Gastrocnemius medialis (tissue), 4 donors: Measurements from ENCODE around the gene RANBP17. TPM values are rescaled to one million over a fixed set of nuclear protein-coding genes. Genes with fewer than 3 reads are reported as not detected.

Experiments
- ATAC-seq, 2 donors: fragments of 150-250 bp; one replicate each; pipeline ENCODE4 v1.9.1; 2016
- DNase-seq, 2 donors: peaks; one replicate each; pipeline ENCODE4 v3.0.0-alpha.2; 2019
- H3K27ac ChIP-seq, 4 donors: fragments of 200-600 bp; sonication (generic); 1 replicate in 1 of 4; 2 replicates in 3 of 4; pipeline ENCODE4 v1.5.1; 2016 to 2018; ENCODE audit warnings: mild to moderate bottlenecking in 2 of 4, moderate library complexity in 1 of 4
- H3K27me3 ChIP-seq, 3 donors: fragments of 200-600 bp; sonication (generic) in 2 of 3; 1 replicate in 1 of 3; 2 replicates in 2 of 3; pipeline versions ENCODE4 v1.5.1 to v1.6.0; 2016 to 2019; ENCODE audit warnings: mild to moderate bottlenecking in 1 of 3, moderate library complexity in 1 of 3
- H3K36me3 ChIP-seq, 2 donors: fragments of 200-600 bp; sonication (generic) in 1 of 2; one replicate each; pipeline ENCODE4 v1.5.1; 2017 to 2018
- H3K4me1 ChIP-seq, 2 donors: fragments of 200-600 bp; sonication (generic) in 1 of 2; one replicate each; pipeline ENCODE4 v1.5.1; 2016 to 2017; ENCODE audit warnings: mild to moderate bottlenecking in 2 of 2
- H3K4me3 ChIP-seq, 4 donors: fragments of 200-600 bp; sonication (generic) in 3 of 4; 1 replicate in 1 of 4; 2 replicates in 3 of 4; pipeline ENCODE4 v1.5.1; 2016 to 2019; ENCODE audit warnings: mild to moderate bottlenecking in 2 of 4
- H3K9me3 ChIP-seq, 3 donors: fragments of 200-600 bp; sonication (generic) in 2 of 3; 1 replicate in 1 of 3; 2 replicates in 2 of 3; pipeline ENCODE4 v1.5.1; 2016 to 2019
- CTCF ChIP-seq, 5 experiments: fragments of 450-650 bp in 3 of 5; fragments of 200-600 bp in 2 of 5; sonication (generic) in 2 of 5; IDR thresholded peaks in 4 of 5; conservative IDR thresholded peaks in 1 of 5; 1 replicate in 4 of 5; 2 replicates in 1 of 5; pipeline ENCODE4 v1.5.1; 2016 to 2019; ENCODE audit warnings: antibody characterized with exemption in 5 of 5, mild to moderate bottlenecking in 3 of 5, moderate library complexity in 3 of 5
- POLR2A ChIP-seq, 2 donors: fragments of 450-650 bp; IDR thresholded peaks; one replicate each; pipeline ENCODE4 v1.6.1; 2017; ENCODE audit warnings: antibody characterized with exemption in 2 of 2, mild to moderate bottlenecking in 2 of 2, moderate library complexity in 2 of 2
- in situ Hi-C, 4 donors: fragments of 200-750 bp; cut with MboI; loops; one replicate each; pipeline versions ENCODE4 v1.15.0 to v1.8.0; 2017; ENCODE audit warnings: low sequenced_read_pairs in 4 of 4
- intact Hi-C: fragments of 100-400 bp; cut with DNase I; formaldehyde crosslinking; loops from one replicate; pipeline ENCODE4 v1.15.1; 2023; ENCODE audit warnings: low total_unique reads
- total RNA-seq, 4 donors: library from RNA; depleted of rRNA; stranded (reverse); fragments of >200 nt; gene quantifications; one replicate each; pipeline versions ENCODE4 v1.1.0 to v1.2.3, GENCODE V29; 2016

The RANBP17 gene
- total RNA-seq, 4 donors from 2014 or later = 1.1 to 3.2 TPM; not detected in 2

GRCh38 chr5:171322527-171322926, 460.7 kb downstream of the RANBP17 start:
- Histone ChIP-seq H3K9me3 (no peaks in the 10 kb centered on the region), H3K4me3 (no peak overlapping the region), H3K4me1 (no peaks in the 10 kb centered on the region), H3K27ac (no peak overlapping the region), H3K27me3 (peaks cover 52 to 76% (median 62%) of the 10 kb centered on the region in 3 donors), H3K36me3 (no peaks in the 10 kb centered on the region)
- no peak for ATAC-seq
- TF ChIP-seq POLR2A (IDR thresholded peaks at IDR 0.05) (no peak), CTCF (IDR thresholded peaks at IDR 0.05 in 4 of 5, conservative IDR thresholded peaks at IDR 0.05 in 1 of 5) (no peak)
- in situ Hi-C loops (no loop called here), intact Hi-C loops (no loop called here)
- no peak for DNase-seq

- no peak overlapping the region for H3K27ac ChIP-seq
- H3K36me3 ChIP-seq = no peaks in the 10 kb centered on the region
- no peak for ATAC-seq
- TF ChIP-seq CTCF (IDR thresholded peaks at IDR 0.05 in 4 of 5, conservative IDR thresholded peaks at IDR 0.05 in 1 of 5) (no peak), POLR2A (IDR thresholded peaks at IDR 0.05) (no peak)
- H3K4me1 ChIP-seq = no peaks in the 10 kb centered on the region
- no peak for DNase-seq
- in situ Hi-C loops (no loop called here), intact Hi-C loops (no loop called here)
- H3K27me3 ChIP-seq = peaks cover 50 to 71% (median 58%) of the 10 kb centered on the region in 3 donors
- H3K4me3 ChIP-seq = no peak overlapping the region
- no peaks in the 10 kb centered on the region for H3K9me3 ChIP-seq
Observed at GRCh38 chr5:171323007-171323406, 461.2 kb downstream of the RANBP17 start.

- intact Hi-C loops = no loop called here
- ATAC-seq = no peak
- TF ChIP-seq POLR2A (IDR thresholded peaks at IDR 0.05) (no peak), CTCF (IDR thresholded peaks at IDR 0.05 in 4 of 5, conservative IDR thresholded peaks at IDR 0.05 in 1 of 5) (no peak)
- Histone ChIP-seq H3K4me3 (no peak overlapping the region), H3K27ac (no peak overlapping the region), H3K27me3 (peaks cover 47 to 64% (median 53%) of the 10 kb centered on the region in 3 donors), H3K9me3 (no peaks in the 10 kb centered on the region), H3K4me1 (no peaks in the 10 kb centered on the region), H3K36me3 (no peaks in the 10 kb centered on the region)
- in situ Hi-C loops = no loop called here
- no peak for DNase-seq
Observed at GRCh38 chr5:171323806-171324632, 462.2 kb downstream of the RANBP17 start.

- intact Hi-C loops (no loop called here), in situ Hi-C loops (loop anchor here in 3 of 4 donors (10.0 to 25.0 kb wide), 3 partner anchors 125 to 893 kb away; no protein-coding TSS in a partner anchor)
- H3K27ac ChIP-seq = no peak overlapping the region
- H3K36me3 ChIP-seq = no peaks in the 10 kb centered on the region
- no peak for TF ChIP-seq CTCF (IDR thresholded peaks at IDR 0.05 in 4 of 5, conservative IDR thresholded peaks at IDR 0.05 in 1 of 5)
- TF ChIP-seq POLR2A (IDR thresholded peaks at IDR 0.05) = no peak
- H3K27me3 ChIP-seq = peaks cover 23 to 42% (median 37%) of the 10 kb centered on the region in 3 donors
- no peaks in the 10 kb centered on the region for H3K9me3 ChIP-seq
- no peak for DNase-seq
- no peak overlapping the region for H3K4me3 ChIP-seq
- ATAC-seq = no peak
- H3K4me1 ChIP-seq = no peaks in the 10 kb centered on the region
Observed at GRCh38 chr5:171330021-171330420, 468.2 kb downstream of the RANBP17 start.
